GM23338 (cell line): ENCODE data around the gene HS6ST1. TPM values are rescaled to one million over a fixed set of nuclear protein-coding genes. Genes with fewer than 3 reads are reported as not detected.

Source experiments
- ATAC-seq: fragments of 200-7000 bp; cut with Tn5 transposase; 3 replicates; pipeline ENCODE4 v1.9.1; 2020
- DNase-seq: peaks from one replicate; pipeline ENCODE4 v3.0.0-alpha.2; 2015; ENCODE audit warnings: low spot score
- H2AFZ ChIP-seq: fragments of 200-600 bp; sonication (generic); 2 replicates; pipeline ENCODE4 v1.8.0; 2016; ENCODE audit warnings: antibody characterized with exemption, mild to moderate bottlenecking, moderate library complexity
- H3F3A ChIP-seq: fragments of 200-600 bp; sonication (generic); replicated peaks from 2 replicates; pipeline ENCODE4 v1.8.0; 2017; ENCODE audit warnings: antibody characterized with exemption, mixed run types, low read depth
- H3K27ac ChIP-seq: fragments of 200-600 bp; sonication (generic); 2 replicates; pipeline ENCODE4 v1.6.1; 2016; ENCODE audit warnings: low read depth
- H3K27me3 ChIP-seq: fragments of 200-600 bp; sonication (generic); 2 replicates; pipeline ENCODE4 v1.8.0; 2016; ENCODE audit warnings: mild to moderate bottlenecking, mixed run types, moderate library complexity; ENCODE audit not compliant: insufficient read depth
- H3K36me3 ChIP-seq: fragments of 200-600 bp; sonication (generic); 2 replicates; pipeline ENCODE4 v1.8.0; 2016; ENCODE audit warnings: mild to moderate bottlenecking; ENCODE audit not compliant: insufficient read depth
- H3K4me1 ChIP-seq: fragments of 200-600 bp; sonication (generic); 2 replicates; pipeline ENCODE4 v1.8.0; 2016; ENCODE audit warnings: mild to moderate bottlenecking, moderate library complexity; ENCODE audit not compliant: insufficient read depth
- H3K4me2 ChIP-seq: fragments of 200-600 bp; sonication (generic); 2 replicates; pipeline ENCODE4 v1.7.1; 2017; ENCODE audit warnings: mixed run types
- H3K4me3 ChIP-seq: fragments of 200-600 bp; sonication (generic); 2 replicates; pipeline ENCODE4 v1.6.1; 2016; ENCODE audit warnings: mixed run types
- H3K79me2 ChIP-seq: fragments of 200-600 bp; sonication (generic); replicated peaks from 2 replicates; pipeline ENCODE4 v1.8.0; 2017; ENCODE audit warnings: mild to moderate bottlenecking; ENCODE audit not compliant: insufficient read depth
- H3K9me2 ChIP-seq: fragments of 200-600 bp; sonication (generic); 2 replicates; pipeline ENCODE4 v1.8.0; 2017; ENCODE audit not compliant: insufficient read depth
- H4K20me1 ChIP-seq: fragments of 200-600 bp; sonication (generic); replicated peaks from 2 replicates; pipeline ENCODE4 v1.8.0; 2017; ENCODE audit warnings: mild to moderate bottlenecking; ENCODE audit not compliant: insufficient read depth
- H3K27ac Mint-ChIP-seq: 2 replicates; pipeline ENCODE4 v1.8.0; 2020; ENCODE audit warnings: inconsistent platforms, mild to moderate bottlenecking, moderate library complexity, mixed read lengths
- H3K27me3 Mint-ChIP-seq: 3 replicates; pipeline ENCODE4 v1.8.0; 2022; ENCODE audit warnings: low read depth, mild to moderate bottlenecking, moderate library complexity, mixed read lengths, inconsistent platforms; ENCODE audit not compliant: insufficient read depth, poor library complexity
- H3K36me3 Mint-ChIP-seq: 3 replicates; pipeline ENCODE4 v1.8.0; 2021; ENCODE audit warnings: low read depth, mild to moderate bottlenecking, inconsistent platforms, moderate library complexity, mixed read lengths
- H3K4me1 Mint-ChIP-seq: 3 replicates; pipeline ENCODE4 v1.8.0; 2020; ENCODE audit warnings: mild to moderate bottlenecking, inconsistent platforms, mixed read lengths
- H3K4me3 Mint-ChIP-seq: 3 replicates; pipeline ENCODE4 v1.8.0; 2021; ENCODE audit warnings: moderate library complexity, mild to moderate bottlenecking, inconsistent platforms, mixed read lengths
- H3K9me3 Mint-ChIP-seq: 3 replicates; pipeline ENCODE4 v1.8.0; 2020; ENCODE audit warnings: moderate library complexity, mild to moderate bottlenecking, inconsistent platforms, mixed read lengths
- CREB1 ChIP-seq: fragments of 250-450 bp; sonication (Bioruptor Pico); IDR thresholded peaks from 2 replicates; pipeline ENCODE4 v1.5.0; 2020; ENCODE audit warnings: low read depth, mild to moderate bottlenecking, moderate library complexity
- CTCF ChIP-seq, 2 experiments: fragments of 200-600 bp in 1 of 2; sonication (generic) in 1 of 2; conservative IDR thresholded peaks; 2 replicates each; pipeline versions ENCODE4 v1.5.1 to v1.6.1; 2016 to 2017; ENCODE audit warnings: antibody characterized with exemption in 2 of 2, low read depth in 2 of 2, mild to moderate bottlenecking in 2 of 2, moderate library complexity in 1 of 2
- ETS1 ChIP-seq: IDR thresholded peaks from 2 replicates; pipeline ENCODE4 v1.6.1; 2016; ENCODE audit warnings: antibody characterized with exemption
- JUNB ChIP-seq: IDR thresholded peaks from one replicate; pipeline ENCODE4 v1.6.1; 2016; ENCODE audit warnings: antibody characterized with exemption; ENCODE audit not compliant: unreplicated experiment
- POLR2AphosphoS5 ChIP-seq: IDR thresholded peaks from 2 replicates; pipeline ENCODE4 v1.6.1; 2016; ENCODE audit warnings: antibody characterized with exemption, low read depth
- ZNF331 ChIP-seq: fragments of 250-450 bp; sonication (Bioruptor Pico); IDR thresholded peaks from 2 replicates; pipeline ENCODE4 v1.5.0; 2020; ENCODE audit warnings: low read depth, mild to moderate bottlenecking, moderate library complexity
- ZNF462 ChIP-seq: fragments of 250-450 bp; sonication (Bioruptor Pico); IDR thresholded peaks from 2 replicates; pipeline ENCODE4 v1.5.0; 2020; ENCODE audit warnings: mild to moderate bottlenecking, moderate library complexity
- polyA plus RNA-seq: library from polyadenylated mRNA; unstranded; fragments of >200 nt; fragmentation: Nextera tagmentation; extraction: Ambion mirVana; gene quantifications from 2 replicates; pipeline ENCODE4 v1.2.1, GENCODE V29; 2016
- total RNA-seq: library from RNA; depleted of rRNA; stranded (reverse); fragments of >200 nt; shearing (Covaris generic); gene quantifications from 2 replicates; pipeline ENCODE4 v1.2.3, GENCODE V29; 2014

The HS6ST1 gene
- total and polyA plus RNA-seq, 2 experiments from 2014 or later, result 21.1 to 106 TPM

- no peaks in the 10 kb centered on the region; the same call in 1 of the 3 replicates for H3K4me1 Mint-ChIP-seq
- no peaks in the 10 kb centered on the region for H3K36me3 ChIP-seq
- peaks cover 29% of the 10 kb centered on the region for H3K36me3 Mint-ChIP-seq
Observed at GRCh38 chr2:128273469-128274081, 45.1 kb downstream of the HS6ST1 start.

GRCh38 chr2:128272601-128273468, 45.8 kb downstream of the HS6ST1 start:
- H3K4me3 ChIP-seq, result no peak overlapping the region
- H3K79me2 ChIP-seq, result peaks cover 50% of the 10 kb centered on the region
- H4K20me1 ChIP-seq, result peaks cover 24% of the 10 kb centered on the region
- no peaks in the 10 kb centered on the region for H3K9me2 ChIP-seq
- Mint-ChIP-seq H3K36me3 (peaks cover 30% of the 10 kb centered on the region), H3K4me3 (no peak overlapping the region), H3K4me1 (no peaks in the 10 kb centered on the region; the same call in 1 of the 3 replicates), H3K27me3 (peaks cover 10% of the 10 kb centered on the region), H3K27ac (no peak overlapping the region), H3K9me3 (no peaks in the 10 kb centered on the region)
- no peak overlapping the region for H3K4me2 ChIP-seq
- no peaks in the 10 kb centered on the region for H3F3A ChIP-seq
- no peak overlapping the region for H3K27ac ChIP-seq
- ATAC-seq (no peak), DNase-seq (no peak)
- H2AFZ ChIP-seq, result no peak overlapping the region
- no peaks in the 10 kb centered on the region for H3K36me3 ChIP-seq
- H3K27me3 ChIP-seq, result no peaks in the 10 kb centered on the region
- H3K4me1 ChIP-seq, result no peaks in the 10 kb centered on the region
- TF ChIP-seq ZNF331 (CRISPR knock-in tag) (no peak), ZNF462 (CRISPR knock-in tag) (no peak)

More at GRCh38 chr2:128273469-128274081, 45.1 kb downstream of the HS6ST1 start:
- Histone ChIP-seq H4K20me1 (peaks cover 29% of the 10 kb centered on the region), H2AFZ (no peak overlapping the region), H3K27ac (no peak overlapping the region), H3K4me3 (no peak overlapping the region), H3K9me2 (no peaks in the 10 kb centered on the region), H3K27me3 (no peaks in the 10 kb centered on the region), H3K4me2 (no peak overlapping the region), H3K79me2 (peaks cover 51% of the 10 kb centered on the region), H3F3A (no peaks in the 10 kb centered on the region), H3K4me1 (no peaks in the 10 kb centered on the region)
- ATAC-seq, result no peak
- TF ChIP-seq ZNF331 (CRISPR knock-in tag), result no peak
- no peak for TF ChIP-seq ETS1
- no peak for TF ChIP-seq CTCF (conservative IDR thresholded peaks at IDR 0.05; ENCODE audit: low read depth in 2 of 2)
- no peak for TF ChIP-seq CREB1 (CRISPR knock-in tag)
- TF ChIP-seq POLR2AphosphoS5, result no peak
- TF ChIP-seq JUNB, result no peak
- DNase-seq, result no peak
- Mint-ChIP-seq H3K27me3 (peaks cover 10% of the 10 kb centered on the region), H3K27ac (no peak overlapping the region; the same call in 1 of the 2 replicates), H3K9me3 (no peaks in the 10 kb centered on the region), H3K4me3 (no peak overlapping the region)
